HG03045 (cell line): Measurements from ENCODE around the gene RANBP17.

Source experiments
- ATAC-seq: cut with Tn5 transposase; IDR thresholded peaks from one replicate; pipeline ENCODE4 v1.9.1; 2021; ENCODE audit warnings: mild to moderate bottlenecking, moderate library complexity; ENCODE audit not compliant: unreplicated experiment

Gene RANBP17

DNA sequence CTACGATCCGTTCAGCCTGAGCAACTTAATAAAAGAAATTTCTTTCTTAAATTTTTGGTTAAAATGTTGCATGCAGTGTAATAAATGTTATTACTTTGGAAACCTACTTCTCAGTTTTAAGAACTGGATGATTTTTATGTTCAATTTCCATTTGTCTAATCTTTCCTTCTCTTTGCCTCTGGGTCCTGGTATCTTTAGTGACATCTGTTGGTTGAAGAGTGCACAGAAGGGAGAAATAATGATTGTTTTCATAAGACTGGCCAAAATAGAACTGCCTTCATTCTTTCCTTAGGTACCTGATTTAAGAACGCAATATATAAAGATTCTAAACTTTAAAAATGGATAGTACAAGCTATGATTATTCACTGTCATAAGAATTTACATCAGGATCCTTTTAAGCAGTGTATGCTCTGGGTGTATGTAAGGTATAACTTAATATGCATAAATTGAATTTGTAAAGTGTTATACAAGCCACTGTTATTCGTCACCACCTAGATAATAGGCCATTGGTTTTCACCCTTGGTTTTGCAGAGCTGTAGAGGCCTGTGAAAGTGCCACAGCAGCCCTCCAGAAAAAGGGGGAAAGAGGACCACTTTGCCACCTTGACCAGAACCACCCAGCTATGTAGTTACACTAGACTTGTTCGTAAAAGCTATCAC, 364.4 kb downstream of the RANBP17 start:
- no peak for ATAC-seq

DNA sequence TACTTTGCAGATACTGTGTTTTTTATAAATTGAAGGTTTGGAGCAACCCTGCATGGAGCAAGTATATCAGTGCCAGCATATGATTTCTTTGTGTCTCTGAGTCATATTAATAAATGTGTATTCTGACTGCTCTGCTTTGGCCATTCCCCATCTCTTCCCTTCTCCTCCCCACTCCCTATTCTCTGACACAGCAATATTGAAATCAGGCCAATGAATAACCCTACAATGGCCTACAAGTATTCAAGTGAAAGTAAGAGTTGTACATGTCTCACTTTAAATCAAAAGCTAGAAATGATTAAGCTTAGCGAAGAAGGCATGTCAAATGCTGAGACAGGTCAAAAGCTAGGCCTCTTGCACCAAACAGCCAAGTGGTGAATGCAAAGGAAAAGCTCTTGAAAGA, 365.0 kb downstream of the RANBP17 start:
- no peak for ATAC-seq

DNA sequence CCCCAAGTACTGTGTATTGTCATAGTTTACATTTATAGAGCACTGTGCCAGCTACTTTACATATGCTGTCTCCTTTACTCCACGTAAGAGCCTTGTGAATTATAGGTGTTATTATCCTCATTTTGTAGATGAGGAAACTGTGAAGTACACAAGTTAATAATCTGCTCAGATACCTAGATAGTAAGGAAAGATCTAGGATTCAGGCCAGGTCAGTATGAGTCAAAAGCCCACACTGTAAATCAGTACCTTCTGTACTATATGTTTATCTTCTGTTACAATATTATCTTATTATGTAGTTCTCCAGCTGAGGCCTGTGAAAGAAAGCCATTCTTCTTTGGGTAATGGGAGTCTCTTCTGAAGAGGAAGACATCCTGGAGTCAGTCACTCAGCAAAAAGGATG, 374.8 kb downstream of the RANBP17 start:
- no peak for ATAC-seq

DNA sequence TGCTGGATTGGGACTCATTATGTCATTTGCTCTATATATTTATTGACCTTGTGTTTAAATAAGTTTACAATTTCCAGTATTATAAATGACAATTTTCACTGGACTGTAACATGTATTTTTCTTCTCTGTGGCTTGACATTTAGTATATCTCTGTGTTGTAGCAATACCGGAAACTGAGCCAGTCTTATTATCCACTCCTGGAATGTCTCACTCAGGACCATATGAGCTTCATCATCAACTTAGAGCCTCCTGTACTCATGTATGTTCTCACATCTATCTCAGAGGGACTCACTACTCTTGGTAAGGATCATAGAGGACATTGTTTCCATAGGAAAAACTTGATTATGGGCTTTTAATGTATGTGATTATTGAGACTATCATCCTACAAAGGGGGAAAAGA, 380.7 kb downstream of the RANBP17 start:
- ATAC-seq: no peak

DNA sequence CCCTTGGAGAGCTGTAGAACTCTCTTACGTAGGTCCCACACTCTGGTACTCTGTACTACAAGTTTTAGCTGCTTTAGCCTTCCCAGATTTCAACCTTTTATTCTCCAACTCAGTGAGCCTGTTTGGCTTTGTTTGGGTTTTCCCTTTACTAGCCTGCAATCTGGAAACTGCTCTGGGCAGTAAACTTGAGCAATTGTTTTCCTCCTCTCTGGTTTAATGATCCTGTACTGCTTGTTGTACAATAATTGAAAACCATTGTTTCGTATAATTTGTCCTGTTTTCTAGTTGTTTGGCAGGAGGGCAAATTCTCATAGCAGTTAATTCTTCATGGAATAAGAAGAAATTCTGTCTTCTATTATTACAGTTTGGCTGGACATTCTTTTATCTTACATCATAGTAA, 384.4 kb downstream of the RANBP17 start:
- ATAC-seq: no peak

DNA sequence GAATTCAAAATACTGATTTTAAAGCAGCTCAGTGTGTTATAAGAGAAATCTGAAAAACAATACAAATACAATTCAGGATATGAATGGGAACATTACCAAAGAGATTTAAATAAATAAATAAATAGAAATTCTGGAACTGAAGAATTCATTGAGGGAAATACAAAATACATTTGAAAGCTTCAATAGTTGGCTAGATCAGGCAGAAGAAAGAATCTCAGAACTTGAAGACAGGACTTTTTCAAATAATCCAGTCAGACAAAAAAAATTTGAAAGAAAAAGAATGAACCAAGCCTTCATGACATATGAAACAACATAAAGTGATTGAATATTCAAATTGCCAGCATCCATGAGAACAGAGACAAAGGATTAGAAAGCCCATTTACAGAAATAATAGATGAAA, 387.6 kb downstream of the RANBP17 start:
- no peak for ATAC-seq

DNA sequence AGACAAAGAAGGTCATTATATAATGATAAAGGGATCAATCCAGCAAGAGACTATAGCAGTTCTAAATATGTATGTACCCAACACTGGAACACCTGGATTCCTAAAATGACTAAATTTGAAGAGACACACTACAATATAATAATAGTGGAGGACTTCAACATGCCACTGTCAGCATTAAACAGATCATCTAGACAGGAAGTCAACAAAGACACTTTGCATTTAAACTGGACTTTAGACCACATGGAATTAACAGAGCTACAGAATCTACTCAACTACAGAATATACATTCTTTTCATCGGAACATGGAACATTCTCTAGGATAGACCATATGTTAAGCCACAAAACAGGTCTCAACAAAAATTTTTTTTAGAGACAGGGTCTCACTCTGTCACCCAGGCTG, 388.9 kb downstream of the RANBP17 start:
- no peak for ATAC-seq

DNA sequence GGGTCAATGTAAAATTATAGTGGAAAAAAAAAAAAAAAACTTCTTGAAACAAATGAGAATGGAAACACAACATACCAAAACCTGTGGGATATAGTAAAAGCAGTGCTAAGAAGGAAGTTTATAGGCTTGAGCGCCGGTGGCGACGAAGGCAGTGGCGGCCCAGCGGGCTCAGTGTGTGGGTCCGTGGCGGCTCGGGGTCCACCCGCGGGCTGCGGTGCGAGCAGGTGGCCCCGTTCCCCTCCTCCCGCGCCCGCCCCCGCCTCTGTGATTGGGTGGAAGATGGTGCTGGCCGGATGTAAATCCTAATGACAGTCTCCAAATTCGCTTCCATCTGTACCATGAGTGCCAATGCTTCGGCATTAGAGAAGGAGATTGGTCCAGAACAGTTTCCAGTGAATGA, 389.7 kb downstream of the RANBP17 start:
- no peak for ATAC-seq

DNA sequence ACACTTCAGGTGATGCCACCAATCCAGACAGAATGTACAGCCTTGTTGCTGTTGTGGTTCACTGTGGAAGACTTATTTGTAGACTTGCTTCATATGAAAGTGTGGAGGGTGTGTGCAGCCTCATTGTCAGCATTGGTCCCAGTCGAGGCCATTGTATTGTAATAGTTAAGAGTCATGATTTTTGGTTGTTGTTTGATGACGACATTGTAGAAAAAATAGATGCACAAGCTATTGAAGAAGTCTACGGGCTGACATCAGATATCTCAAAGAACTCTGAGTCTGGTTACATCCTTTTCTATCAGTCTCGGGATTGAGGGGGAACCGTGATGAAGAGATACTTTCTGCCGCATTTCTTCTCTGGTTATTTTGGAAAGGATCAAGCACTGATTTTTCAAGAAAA, 390.9 kb downstream of the RANBP17 start:
- ATAC-seq: no peak

DNA sequence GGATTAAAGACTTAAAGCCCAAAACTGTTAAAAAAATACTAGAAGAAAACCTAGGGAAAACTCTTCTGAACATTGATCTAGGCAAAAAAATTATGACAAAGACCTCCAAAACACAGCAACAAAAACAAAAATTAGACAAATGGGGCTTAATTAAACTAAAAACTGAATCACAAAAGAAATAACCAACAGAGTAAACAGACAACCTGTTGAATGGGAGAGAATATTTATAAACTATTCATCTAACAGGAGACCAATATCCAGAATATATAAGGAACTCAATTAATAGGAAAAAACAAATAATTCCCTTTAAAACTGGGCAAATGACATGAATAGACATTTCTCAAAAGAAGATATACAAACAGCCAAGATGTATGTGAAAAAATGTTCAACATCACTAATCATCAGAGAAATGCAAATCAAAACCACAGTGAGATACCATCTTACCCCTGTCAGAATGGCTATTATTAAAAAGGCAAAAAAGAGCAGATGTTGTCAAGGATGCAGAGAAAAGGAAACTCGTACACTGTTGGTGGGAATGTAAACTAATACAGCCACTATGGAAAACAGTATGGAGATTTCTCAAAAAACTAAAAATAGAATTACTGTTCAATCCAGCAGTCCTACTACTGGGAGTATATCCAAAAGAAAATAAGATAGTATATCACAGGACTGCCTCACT, 397.1 kb downstream of the RANBP17 start:
- ATAC-seq: no peak

DNA sequence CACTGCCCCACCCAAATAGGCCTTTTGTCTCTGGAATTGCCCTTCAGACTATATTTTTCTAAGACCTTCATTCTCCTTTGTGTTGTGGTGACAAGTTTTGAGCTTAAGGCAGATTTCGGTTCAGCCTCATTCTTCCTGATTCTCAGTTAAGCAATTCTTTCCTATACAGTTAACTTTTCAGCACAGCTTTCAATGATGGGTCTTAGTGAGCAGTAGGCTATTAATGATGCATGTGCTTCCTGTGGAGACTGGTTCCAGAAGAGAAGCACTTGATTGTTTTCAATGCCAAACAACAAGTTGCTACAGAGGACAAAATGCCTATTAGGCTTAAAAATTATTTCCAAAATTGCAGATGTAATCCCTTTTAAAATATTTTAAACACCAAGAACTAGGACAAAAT, 399.5 kb downstream of the RANBP17 start:
- ATAC-seq: no peak

DNA sequence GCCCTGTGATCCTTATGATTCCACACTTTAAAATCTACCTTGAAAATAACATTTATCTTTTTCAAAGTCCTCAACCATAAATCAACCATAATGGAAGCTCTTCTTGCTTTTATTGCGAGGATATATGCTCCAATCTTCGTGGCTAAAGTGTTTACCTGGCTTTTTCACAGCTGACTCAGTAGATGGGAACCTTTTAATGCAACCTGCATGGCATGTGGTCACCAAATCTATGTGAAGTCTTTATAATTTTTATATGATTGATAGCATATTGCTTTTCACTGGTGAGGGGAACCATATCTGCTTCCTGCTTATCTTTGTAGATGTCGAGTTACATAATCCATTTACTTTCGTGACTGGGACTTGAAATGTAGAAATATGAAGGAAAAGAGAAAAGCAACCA, 400.1 kb downstream of the RANBP17 start:
- no peak for ATAC-seq

DNA sequence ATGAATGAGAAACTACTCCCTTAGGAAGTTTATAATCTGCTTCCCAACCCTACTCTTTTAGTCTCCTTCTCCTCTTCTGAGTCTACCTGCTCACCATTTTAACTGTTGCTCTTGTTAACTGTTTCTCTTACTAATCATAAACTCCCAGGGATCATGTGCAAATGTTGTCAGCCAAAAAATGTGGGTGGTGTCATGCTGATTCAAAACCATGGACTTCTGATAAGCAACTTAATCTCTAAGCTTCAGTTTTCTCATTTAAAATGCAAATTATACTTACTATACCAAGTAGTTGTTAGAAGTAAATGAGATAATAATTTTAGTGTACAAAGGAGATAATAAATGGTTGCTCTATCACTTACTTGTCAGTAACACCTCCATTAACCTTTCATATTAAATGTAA, 401.4 kb downstream of the RANBP17 start:
- no peak for ATAC-seq

DNA sequence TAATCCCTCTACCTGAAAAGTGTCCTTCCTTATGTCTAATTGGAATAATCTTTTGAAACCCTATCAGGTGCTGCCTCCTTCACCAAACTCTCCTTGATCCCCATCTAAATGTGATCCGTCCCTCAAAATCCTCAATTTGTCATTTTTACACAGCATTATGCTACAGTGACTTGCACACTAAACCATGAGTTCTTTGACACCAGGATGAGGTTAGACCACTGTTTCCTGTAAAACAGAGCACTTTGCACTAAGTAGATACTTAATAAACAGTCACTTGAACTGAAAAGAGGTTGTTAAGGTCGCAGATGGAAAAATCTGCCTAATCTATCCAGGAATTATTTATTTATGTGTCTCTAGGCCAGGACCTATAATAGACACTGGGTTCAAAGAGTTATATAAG, 403.0 kb downstream of the RANBP17 start:
- no peak for ATAC-seq

DNA sequence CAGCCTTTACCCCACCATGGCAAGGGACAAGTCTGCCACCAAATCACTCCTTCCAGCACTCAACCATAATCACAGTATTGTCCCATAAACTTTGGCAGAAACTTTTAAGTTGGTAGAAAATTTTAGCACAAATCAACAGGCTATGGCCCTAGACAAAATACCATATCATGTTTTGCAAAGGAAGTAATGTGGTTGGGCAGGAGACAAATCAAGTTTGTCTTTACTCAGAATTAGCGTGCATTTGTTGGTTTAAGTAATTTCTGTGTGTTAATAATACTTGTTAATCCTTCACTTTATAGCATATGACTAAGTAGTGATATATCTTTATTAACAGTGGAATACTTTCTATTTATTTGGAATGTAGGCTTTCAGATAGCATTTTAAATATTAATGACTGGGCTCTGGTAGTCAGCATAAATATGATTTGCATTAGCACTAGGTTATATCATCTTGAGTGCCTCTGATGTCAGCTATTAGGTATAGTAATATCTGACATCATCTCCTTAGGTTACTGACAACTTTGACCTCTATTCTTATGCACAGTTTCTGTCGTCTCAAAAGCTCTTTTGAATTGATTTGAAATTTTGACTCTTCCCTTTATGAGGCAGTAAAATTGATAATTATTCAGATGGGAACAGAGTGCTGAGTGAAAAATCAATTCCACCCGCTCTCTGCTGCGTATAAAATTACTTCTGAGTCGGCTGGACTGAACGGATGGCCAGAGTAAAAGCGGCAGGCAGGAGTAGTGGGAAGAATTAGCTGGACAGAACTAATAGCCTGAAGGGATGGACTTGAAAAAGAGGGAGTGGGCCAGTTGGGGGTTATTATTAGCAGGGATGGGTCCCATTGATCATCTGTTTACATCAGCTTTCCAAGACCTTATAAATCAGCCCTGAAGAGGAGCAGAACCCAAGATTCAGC, 407.1 kb downstream of the RANBP17 start:
- ATAC-seq: no peak

DNA sequence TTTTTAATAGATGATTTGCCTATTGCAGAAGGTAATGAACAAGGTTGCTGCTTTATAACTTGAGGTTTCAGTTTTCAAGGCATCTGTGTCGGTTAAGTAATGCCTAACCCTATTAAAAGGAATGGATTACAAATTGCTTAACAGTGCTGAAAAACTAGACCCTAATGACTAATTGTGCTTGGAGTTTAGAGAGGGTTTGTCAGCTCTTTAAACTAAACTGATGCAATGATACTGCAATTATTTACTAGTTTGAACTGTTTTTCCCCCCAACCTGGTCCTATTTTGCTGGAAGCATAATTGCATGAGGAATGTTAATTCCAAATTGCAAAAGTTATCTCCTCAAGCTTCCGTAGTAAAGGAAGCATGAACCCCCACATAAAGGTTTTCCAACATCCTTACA, 407.9 kb downstream of the RANBP17 start:
- no peak for ATAC-seq

DNA sequence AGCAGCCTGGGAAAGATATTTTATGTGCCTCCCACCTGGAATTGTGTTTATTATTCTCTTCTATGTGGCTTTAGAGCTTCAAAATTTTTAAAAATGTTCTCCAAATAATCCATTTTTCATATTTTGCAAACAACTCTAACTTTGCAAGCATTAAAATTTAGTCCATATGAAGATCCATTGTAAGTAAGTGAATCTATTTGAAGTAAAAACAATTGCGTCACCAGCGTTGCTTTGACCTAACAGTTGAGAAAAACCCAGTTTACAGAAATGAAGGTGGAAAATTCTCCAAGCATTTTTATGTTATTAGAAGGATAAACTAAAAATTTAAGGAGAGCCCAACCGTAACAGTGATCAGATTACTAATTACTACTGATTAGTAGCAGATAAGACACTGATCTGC, 408.3 kb downstream of the RANBP17 start:
- no peak for ATAC-seq

DNA sequence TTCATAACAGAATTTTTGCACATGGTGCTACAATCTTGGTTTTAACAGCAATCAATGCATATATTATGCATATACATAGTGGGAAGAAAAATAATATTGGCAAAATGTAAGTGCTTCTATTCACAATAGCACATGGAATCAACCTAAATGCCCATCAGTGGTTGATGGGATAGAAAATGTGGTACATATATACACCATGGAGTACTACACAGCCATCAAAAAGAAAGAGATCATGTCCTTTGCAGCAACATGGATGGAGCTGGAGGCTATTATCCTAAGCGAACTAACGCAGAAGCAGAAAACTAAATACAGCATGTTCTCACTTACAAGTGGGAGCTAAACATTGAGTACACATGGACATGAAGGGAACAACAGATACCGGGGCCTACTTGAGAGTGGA, 410.0 kb downstream of the RANBP17 start:
- ATAC-seq: no peak

DNA sequence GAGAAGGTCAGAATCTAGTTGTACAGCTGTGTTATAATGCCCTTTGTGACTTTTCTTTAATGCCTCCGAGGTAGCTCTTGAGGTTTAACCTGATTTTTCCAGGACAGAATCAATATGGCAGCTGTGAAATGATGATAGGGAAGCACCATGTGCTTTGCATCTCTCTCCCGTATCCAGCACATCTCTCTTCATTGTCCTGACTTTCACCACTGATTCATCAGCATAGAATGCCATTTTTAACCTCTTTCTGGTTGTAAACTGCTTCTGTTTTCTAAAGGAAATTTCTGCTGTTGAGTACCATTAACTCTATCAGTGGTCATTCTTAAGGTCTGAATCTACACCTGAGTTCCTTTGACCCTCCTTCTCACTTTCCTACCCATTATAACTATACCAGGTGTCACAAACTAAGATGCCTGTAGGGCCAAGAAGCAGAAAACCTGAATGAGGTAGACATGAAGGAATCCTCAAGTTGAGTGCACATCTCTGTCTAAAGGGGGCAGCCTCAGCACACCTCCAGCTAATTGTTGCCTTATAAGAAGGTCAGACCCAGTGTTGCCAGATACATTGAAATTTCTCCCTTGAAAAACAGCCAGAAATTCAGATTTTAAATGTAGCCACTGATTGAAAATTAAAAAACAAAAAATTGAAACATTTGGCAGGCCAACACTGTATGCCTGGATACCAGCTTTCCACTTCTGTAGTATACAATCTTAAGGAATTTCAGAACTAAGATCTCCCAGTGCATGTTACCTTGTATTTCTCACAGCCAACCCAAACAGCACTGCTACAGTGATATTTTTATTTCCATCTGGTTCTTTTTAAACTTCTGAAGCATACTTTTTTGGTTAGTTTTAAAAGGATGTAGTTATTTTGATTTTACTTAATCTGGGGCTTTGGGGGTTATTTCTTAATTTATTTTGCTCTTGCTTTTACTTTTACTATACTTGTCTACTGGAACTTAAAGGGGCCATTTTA, 411.5 kb downstream of the RANBP17 start:
- no peak for ATAC-seq

DNA sequence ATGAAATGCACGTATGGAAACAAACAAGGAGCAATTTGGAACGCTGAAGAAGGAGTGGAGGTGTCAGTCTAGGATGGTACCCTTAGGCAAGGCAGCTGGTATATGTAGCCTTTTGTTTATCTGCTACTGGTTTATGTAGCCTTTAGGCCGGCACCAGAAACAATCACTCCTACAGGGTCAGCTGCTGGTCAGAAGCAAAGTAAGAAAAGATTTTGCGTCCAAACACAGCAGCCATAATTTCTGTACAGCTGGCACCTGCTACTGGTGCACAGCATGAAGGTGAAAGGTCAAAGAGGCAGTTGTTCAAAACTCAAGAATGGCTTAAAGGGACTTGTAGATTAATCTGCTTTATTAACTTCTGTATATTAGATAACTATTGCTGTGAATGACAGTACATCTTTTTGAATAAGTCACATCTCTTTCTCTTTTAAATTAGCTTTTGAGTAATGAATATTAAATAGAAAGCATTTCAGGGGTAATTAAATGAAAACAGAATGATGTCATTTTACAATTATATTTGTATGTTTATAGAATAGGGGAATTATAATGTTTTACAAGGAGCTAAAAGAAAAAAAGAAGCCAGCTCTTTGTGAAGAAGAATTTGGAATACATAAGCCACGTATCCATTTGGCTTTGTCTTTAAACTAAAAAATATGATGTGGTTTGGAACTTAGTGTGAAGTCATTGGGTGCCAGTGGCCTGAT, 414.2 kb downstream of the RANBP17 start:
- ATAC-seq: no peak
